OCI-LY3 (cell line): ENCODE results near the gene DCUN1D2.

ENCODE experiments used
- CTCF ChIP-seq: fragments of 200-600, 300-600 bp; sonication (generic); IDR thresholded peaks from 2 replicates; pipeline ENCODE4 v1.5.1; 2014; ENCODE audit warnings: antibody characterized with exemption, low read length, low read depth
- EZH2phosphoT487 ChIP-seq: fragments of 200-600 bp; shearing (Covaris generic); IDR thresholded peaks from 2 replicates; pipeline ENCODE4 v1.6.1; 2018; ENCODE audit warnings: antibody characterized with exemption, mixed run types, low read depth

DNA sequence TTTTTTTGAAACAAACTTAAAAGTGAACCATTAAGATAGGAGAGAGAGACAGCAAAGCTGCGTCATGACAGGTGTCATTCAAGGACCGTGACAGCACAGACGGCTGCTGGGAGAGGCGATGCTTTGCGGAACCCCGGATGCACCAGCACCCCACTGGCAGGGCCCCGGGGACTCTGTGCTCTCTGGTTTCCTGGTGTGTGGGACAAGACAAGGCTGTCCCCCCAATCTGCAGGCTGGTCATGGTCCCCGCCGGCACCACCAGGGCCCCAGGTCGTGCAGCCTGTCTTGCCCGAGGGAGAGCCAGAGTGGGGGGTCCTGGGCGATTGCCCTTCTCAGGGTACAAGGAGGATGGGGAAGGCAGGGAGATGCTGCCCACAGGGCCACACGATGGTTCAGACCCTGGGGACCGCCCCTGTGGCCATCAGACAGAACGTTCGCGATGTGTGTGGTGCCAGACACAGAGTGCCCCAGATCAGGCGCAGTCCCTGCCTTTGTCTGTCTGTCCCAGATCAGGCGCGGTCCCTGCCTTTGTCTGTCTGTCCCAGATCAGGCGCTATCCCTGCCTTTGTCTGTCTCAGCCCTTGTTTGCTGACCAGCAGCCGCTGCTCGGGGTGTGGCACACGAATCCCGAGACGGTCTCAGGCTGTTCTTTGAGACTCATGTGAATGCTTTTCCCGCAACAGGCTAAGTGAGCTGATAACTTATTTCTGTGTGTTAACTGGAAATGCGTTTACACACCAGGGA, 73.3 kb downstream of the DCUN1D2 start:
- TF ChIP-seq CTCF (no peak), EZH2phosphoT487 (no peak)
